ENCODE measurements around the gene ZNF800. TPM values are rescaled to one million over a fixed set of nuclear protein-coding genes. Genes with fewer than 3 reads are reported as not detected.

ZNF800 gene
- total and polyA plus RNA-seq, 2 experiments from 2014 or later, result 16.9 to 20.8 TPM

- H3K27ac ChIP-seq, result no peak overlapping the region
- peak overlapping the region; percentile 68 for H3K9ac ChIP-seq
- H3K36me3 ChIP-seq (ENCODE audit: low read depth), result peaks cover 5% of the 10 kb centered on the region; the same call in 1 of the 2 replicates
- no peak for TF ChIP-seq EZH2 (IDR thresholded peaks at IDR 0.05; ENCODE audit: insufficient read depth, poor library complexity, severe bottlenecking)
- no peak for TF ChIP-seq EZH2phosphoT487 (IDR thresholded peaks at IDR 0.05; ENCODE audit: insufficient read depth, low read depth)
- in situ Hi-C loops (cut with MboI), result no loop called here
- H3K4me2 ChIP-seq (ENCODE audit: unreplicated experiment), result peak overlapping the region; percentile 74
- 6 to 8% methylated on average over 58 to 69 of the region's 79 CpGs for whole genome bisulfite sequencing, 2 experiments (ENCODE audit: low coverage in 1 of 2, low lambda C conversion rate in 2 of 2, missing lambda C conversion rate in 2 of 2)
- H3K27me3 ChIP-seq (replicated peaks; ENCODE audit: insufficient read depth), result no peaks in the 10 kb centered on the region
- H4K20me1 ChIP-seq (ENCODE audit: insufficient read depth), result no peaks in the 10 kb centered on the region
- H3K9me2 ChIP-seq (ENCODE audit: insufficient read depth), result no peaks in the 10 kb centered on the region
- peak overlapping the region; percentile 70 for H3K4me3 ChIP-seq
- H3K79me2 ChIP-seq (ENCODE audit: insufficient read depth), result no peaks in the 10 kb centered on the region
- H2AFZ ChIP-seq, result peak overlapping the region; percentile 82
- H3F3A ChIP-seq (ENCODE audit: insufficient read depth), result peaks cover 29% of the 10 kb centered on the region
- DNase-seq, result peak; percentile 92
- H3K4me1 ChIP-seq (ENCODE audit: insufficient read depth), result no peaks in the 10 kb centered on the region
- no peaks in the 10 kb centered on the region for H3K9me3 ChIP-seq (ENCODE audit: low read depth)
These were observed 44.8 kb downstream of the ZNF800 start for GRCh38 chr7:127347567-127348246.

- Histone ChIP-seq H3K79me2 (ENCODE audit: insufficient read depth) (no peaks in the 10 kb centered on the region), H3K4me1 (ENCODE audit: insufficient read depth) (no peaks in the 10 kb centered on the region), H3K4me3 (no peak overlapping the region), H4K20me1 (ENCODE audit: insufficient read depth) (no peaks in the 10 kb centered on the region), H2AFZ (no peak overlapping the region), H3K9me2 (ENCODE audit: insufficient read depth) (no peaks in the 10 kb centered on the region), H3K27ac (no peak overlapping the region), H3K36me3 (ENCODE audit: low read depth) (0 out of 2 replicates have a peak, but pooled peaks cover under 1% of the 10 kb centered on the region), H3K9me3 (ENCODE audit: low read depth) (no peaks in the 10 kb centered on the region), H3K4me2 (ENCODE audit: unreplicated experiment) (no peak overlapping the region), H3K27me3 (replicated peaks; ENCODE audit: insufficient read depth) (no peaks in the 10 kb centered on the region), H3K9ac (no peak overlapping the region), H3F3A (ENCODE audit: insufficient read depth) (peaks cover 24% of the 10 kb centered on the region)
- DNase-seq, result no peak
- TF ChIP-seq EZH2 (IDR thresholded peaks at IDR 0.05; ENCODE audit: insufficient read depth, poor library complexity, severe bottlenecking) (no peak), EZH2phosphoT487 (IDR thresholded peaks at IDR 0.05; ENCODE audit: insufficient read depth, low read depth) (no peak)
- WGBS, 2 experiments (ENCODE audit: low coverage in 1 of 2, low lambda C conversion rate in 2 of 2, missing lambda C conversion rate in 2 of 2), result 91 to 92% methylated on average over 9 of the region's 9 CpGs
- in situ Hi-C loops (cut with MboI), result no loop called here
These were observed 45.8 kb downstream of the ZNF800 start for GRCh38 chr7:127346575-127347256.

- Histone ChIP-seq H3K9me3 (ENCODE audit: low read depth) (no peaks in the 10 kb centered on the region), H2AFZ (no peak overlapping the region), H3F3A (ENCODE audit: insufficient read depth) (no peaks in the 10 kb centered on the region), H3K27me3 (replicated peaks; ENCODE audit: insufficient read depth) (no peaks in the 10 kb centered on the region), H3K36me3 (ENCODE audit: low read depth) (no peaks in the 10 kb centered on the region), H3K4me1 (ENCODE audit: insufficient read depth) (no peaks in the 10 kb centered on the region), H3K4me3 (no peak overlapping the region), H4K20me1 (ENCODE audit: insufficient read depth) (no peaks in the 10 kb centered on the region), H3K27ac (no peak overlapping the region), H3K79me2 (ENCODE audit: insufficient read depth) (no peaks in the 10 kb centered on the region), H3K9ac (no peak overlapping the region), H3K4me2 (ENCODE audit: unreplicated experiment) (no peak overlapping the region), H3K9me2 (ENCODE audit: insufficient read depth) (no peaks in the 10 kb centered on the region)
- TF ChIP-seq EZH2phosphoT487 (IDR thresholded peaks at IDR 0.05; ENCODE audit: insufficient read depth, low read depth), result no peak
- no peak for TF ChIP-seq EZH2 (IDR thresholded peaks at IDR 0.05; ENCODE audit: insufficient read depth, poor library complexity, severe bottlenecking)
- 43 to 58% methylated on average over 1 of the region's 1 CpG for WGBS, 2 experiments (ENCODE audit: low coverage in 1 of 2, low lambda C conversion rate in 2 of 2, missing lambda C conversion rate in 2 of 2)
- no peak for DNase-seq
- in situ Hi-C loops (cut with MboI), result no loop called here
These were observed 49.9 kb downstream of the ZNF800 start for GRCh38 chr7:127342596-127342995.

- H3F3A ChIP-seq (ENCODE audit: insufficient read depth), result no peaks in the 10 kb centered on the region
- in situ Hi-C loops (cut with MboI), result no loop called here
- H4K20me1 ChIP-seq (ENCODE audit: insufficient read depth), result no peaks in the 10 kb centered on the region
- no peak overlapping the region for H3K4me3 ChIP-seq
- H3K4me1 ChIP-seq (ENCODE audit: insufficient read depth), result no peaks in the 10 kb centered on the region
- no peak overlapping the region for H3K27ac ChIP-seq
- no peaks in the 10 kb centered on the region for H3K27me3 ChIP-seq (replicated peaks; ENCODE audit: insufficient read depth)
- H3K9me2 ChIP-seq (ENCODE audit: insufficient read depth), result no peaks in the 10 kb centered on the region
- no peaks in the 10 kb centered on the region for H3K79me2 ChIP-seq (ENCODE audit: insufficient read depth)
- DNase-seq, result no peak
- H2AFZ ChIP-seq, result no peak overlapping the region
- no peaks in the 10 kb centered on the region for H3K36me3 ChIP-seq (ENCODE audit: low read depth)
- H3K9me3 ChIP-seq (ENCODE audit: low read depth), result no peaks in the 10 kb centered on the region
- no peak overlapping the region for H3K4me2 ChIP-seq (ENCODE audit: unreplicated experiment)
- WGBS, 2 experiments (ENCODE audit: low coverage in 1 of 2, low lambda C conversion rate in 2 of 2, missing lambda C conversion rate in 2 of 2), result 28 to 65% methylated on average over 1 of the region's 1 CpG
- H3K9ac ChIP-seq, result no peak overlapping the region
- no peak for TF ChIP-seq EZH2 (IDR thresholded peaks at IDR 0.05; ENCODE audit: insufficient read depth, poor library complexity, severe bottlenecking)
- no peak for TF ChIP-seq EZH2phosphoT487 (IDR thresholded peaks at IDR 0.05; ENCODE audit: insufficient read depth, low read depth)
These were observed 54.4 kb downstream of the ZNF800 start for GRCh38 chr7:127338122-127338521.

Measured in GM23248 (cell line).